Brain pericyte (primary cell): ENCODE measurements around the gene LRRFIP2.
"Not testable (repeated sequence)": the region's sequence is repeated elsewhere in the genome, so short reads cannot be mapped to it uniquely, and the experiment has no call there.

Experiments
- DNase-seq: peaks from one replicate; pipeline ENCODE4 v3.0.0-alpha.2; 2012; ENCODE audit warnings: low read depth, low spot score

LRRFIP2 gene

DNA sequence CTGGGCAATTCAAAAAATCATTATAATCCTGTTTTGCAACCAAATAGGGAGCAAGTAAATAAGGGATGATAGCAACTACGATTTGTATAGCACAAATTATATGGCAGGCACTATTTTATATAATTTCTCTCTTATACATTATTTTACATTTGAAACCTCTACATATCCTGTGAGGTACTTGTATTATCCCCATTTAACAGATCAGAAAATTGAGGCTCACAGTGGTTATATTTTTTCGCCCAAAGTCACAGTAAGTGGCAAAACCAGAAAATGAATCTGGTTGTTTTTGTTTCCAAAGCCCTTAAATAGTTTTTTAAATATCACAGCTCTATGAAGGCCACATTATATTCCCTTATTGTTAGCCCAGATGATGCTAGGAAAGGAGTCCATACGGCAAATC is 106.8 kb downstream of the LRRFIP2 start:
- DNase-seq: no peak

DNA sequence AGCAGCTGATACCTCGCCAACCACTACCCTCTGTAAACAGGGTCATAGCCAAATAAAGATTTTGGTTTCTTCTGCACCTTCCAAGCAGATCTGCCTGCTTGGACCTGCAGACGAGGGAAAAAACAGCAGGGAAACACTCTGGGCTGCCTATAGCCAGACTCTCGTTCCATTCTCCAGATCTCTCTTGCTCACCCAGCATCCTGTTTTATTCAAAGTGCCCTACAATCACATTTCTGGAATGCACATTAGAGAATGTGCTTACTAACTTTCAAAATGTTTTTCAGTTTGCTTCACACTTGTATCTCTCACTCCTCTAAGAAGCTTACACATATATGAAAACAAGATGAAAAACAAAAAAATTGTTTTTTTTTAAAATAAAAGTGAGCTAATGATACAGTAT is 109.6 kb downstream of the LRRFIP2 start:
- no peak for DNase-seq

DNA sequence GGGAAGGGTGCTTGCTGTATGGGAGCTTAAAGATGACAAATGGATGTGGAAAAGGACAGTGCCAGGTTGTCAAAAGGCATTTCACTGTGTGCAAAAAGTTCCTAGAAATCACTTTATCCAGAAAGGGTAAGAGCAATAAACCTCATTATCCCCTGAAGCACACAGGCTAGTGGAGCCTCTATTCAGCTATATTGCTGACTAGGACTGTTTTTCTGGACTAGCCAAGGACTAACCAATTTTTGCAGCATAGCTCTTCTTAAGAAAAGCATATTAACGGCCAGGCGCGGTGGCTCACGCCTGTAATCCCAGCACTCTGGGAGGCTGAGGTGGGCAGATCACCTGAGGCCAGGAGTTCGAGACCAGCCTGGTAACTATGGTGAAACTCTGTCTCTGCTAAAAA is 116.3 kb downstream of the LRRFIP2 start:
- DNase-seq: no peak

DNA sequence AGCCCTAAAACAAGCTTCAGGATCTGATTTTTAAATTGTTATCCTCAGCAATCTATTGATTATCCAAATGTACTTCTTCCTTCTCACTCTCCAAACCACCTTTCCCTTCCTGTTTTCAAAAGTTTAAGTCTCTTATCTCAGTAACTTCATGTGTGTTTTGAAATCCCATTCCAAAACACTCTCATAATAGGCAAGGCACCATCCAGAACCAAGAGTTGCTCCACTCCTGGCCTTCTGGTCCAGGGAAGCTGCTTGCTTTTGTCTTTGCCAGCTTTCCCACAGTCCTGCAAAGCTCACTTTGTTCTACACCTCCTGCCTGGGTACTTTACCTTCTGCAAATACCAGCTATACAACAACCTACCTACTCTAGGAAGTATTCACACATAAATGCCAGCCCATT is 117.6 kb downstream of the LRRFIP2 start:
- no peak for DNase-seq

DNA sequence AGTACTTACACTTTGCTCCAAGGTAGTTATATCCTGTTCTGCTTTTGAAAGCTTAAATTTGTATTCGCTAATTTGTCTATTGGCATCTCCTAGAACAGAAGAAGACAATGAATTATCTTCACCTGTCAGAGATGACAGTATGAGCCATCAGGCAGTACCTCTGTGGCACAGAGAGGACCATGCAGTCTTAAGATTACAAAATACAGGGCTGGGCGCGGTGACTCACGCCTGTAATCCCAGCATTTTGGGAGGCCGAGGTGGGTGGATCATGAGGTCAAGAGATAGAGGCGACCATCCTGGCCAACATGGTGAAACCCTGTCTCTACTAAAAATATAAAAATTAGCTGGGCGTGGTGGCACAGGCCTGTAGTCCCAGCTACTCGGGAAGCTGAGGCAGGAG is 119.3 kb downstream of the LRRFIP2 start:
- not testable (repeated sequence) for DNase-seq

DNA sequence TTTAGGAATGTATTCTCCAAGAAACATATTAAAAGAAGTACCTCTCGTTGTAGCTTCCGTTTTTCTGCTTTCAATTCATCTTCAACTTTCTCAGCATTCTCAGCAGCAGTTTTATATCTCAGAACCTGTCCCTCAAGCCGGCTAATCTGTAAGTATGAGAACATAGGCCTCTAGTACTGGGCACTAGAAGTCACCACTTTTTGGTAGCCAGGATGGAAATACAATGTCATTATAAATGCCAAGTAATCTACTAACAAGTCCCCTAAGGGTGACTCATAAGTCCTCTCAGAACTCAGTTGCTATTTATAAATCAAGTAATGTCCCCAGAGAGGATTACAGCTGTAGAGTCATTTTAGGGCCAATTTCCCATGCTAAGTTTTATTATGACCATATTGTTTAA is 120.0 kb downstream of the LRRFIP2 start:
- DNase-seq: peak; percentile 21

DNA sequence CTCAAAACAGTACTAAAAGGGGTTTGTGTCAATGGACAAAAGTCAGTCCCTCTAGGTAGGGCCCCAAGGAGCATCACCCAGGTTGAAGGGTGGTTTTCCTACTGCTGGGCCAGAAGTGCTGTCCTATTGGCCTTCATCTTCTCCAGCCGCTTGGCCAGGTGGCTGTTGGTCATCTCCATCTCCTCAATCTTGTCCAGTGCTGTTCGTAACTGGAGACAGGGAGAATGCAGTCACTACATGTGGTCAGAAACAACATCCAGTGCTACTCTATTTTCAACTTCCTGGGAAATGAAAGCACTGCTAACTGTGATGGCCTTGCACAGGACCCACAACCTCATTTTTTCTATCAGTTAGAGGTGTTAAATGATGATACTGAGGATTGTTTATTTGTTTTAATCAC is 120.6 kb downstream of the LRRFIP2 start:
- no peak for DNase-seq

DNA sequence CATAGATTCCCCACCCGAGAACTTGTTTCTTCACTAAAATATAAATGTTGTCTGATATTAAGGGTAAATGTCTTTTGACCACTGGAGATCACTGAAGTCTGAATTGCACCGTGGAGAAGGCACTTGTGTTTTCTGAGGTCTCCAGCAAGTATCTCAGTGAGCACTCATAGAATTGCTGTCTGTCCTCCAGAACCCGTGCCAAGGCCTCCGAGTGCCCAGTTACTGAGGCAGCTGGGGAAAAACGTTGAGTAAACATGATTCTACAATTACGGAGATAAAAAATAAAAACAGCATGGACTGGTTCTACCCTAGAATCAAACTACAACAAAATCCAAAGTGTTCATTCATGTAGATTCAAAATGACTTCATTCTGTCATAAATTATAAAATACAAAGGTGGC is 121.0 kb downstream of the LRRFIP2 start:
- no peak for DNase-seq

DNA sequence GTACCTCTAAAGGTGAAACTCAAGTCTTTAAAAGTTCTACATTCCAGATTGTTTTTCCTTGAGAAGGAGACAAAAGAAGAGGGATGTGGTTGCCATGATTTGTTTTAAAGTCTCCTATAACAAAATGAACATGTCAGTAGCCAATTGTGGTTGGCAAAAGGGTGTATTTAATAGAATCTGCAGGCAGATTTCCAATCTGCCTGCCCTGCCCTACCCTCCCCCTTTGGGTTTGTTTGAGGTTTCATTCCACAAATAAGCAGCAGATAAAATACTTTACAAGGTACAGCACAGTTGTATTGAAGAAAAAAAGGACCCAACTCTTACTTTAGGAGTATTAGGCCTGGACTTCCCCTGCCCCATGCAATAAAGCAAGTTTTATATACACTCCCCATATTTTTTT is 121.5 kb downstream of the LRRFIP2 start:
- no peak for DNase-seq

DNA sequence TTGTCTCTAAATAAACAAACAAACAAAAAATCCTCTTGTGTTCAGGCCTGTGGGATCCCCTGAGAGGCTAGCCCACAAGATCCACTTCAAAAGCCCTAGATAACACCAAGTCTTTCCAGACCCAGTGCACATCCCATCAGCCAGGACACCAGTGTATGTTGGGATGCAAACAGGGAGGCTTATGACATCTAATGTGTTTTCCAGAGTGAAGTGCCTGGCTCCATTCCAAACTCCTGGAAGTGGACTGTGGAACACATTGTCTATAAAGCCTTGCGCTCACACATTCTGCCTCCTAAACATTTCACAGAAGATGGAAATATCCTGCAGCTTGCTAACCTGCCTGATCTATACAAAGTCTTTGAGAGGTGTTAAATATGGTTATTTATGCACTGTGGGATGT is 124.1 kb downstream of the LRRFIP2 start:
- no peak for DNase-seq

DNA sequence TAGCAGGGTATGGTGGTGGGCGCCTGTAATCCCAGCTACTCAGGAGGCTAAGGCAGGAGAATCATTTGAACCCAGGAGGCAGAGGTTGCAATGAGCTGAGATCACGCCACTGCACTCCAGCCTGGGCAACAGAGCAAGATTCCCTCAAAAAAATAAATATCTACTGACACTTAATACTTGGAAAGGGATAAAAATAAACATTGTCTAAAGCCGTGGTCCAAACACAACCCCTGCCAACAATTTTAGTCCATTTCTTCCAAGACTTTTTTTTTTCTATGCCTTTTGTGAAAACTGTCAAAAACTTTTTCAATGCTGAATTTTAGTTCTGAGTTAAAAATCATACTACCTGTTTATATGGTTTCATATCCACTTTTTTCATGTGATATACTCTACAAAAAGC is 131.7 kb downstream of the LRRFIP2 start:
- DNase-seq: not testable (repeated sequence)

DNA sequence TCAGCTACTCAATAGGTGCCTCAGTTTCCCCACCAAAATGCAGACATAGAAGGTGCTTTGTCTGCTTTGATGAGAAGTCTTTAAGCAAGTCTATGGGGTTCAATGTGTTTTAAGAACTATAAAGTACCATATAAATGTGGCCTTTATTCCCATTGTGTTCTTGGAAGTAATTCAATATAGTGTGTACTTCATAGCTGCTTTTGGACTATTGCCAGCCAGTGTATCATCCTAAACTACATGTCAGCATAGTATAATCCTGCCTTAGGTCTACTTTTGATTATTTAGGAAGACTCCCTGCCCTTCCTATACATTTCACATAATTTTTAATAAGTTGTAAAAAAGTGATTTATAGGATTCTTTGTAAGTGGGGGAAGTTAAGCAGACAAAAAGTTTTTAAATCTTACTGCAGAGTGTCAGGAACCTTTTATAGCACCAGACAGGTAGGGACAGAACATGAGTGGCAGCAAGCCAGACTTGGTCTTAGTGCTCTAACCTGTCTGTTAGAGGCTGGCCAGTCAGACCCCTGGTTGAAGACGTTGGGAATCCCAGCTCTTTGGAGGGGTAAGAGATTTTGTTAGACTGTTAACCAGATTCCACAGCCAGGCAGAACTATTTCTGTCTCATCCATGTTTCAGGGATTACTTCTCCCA is 132.7 kb downstream of the LRRFIP2 start:
- no peak for DNase-seq

DNA sequence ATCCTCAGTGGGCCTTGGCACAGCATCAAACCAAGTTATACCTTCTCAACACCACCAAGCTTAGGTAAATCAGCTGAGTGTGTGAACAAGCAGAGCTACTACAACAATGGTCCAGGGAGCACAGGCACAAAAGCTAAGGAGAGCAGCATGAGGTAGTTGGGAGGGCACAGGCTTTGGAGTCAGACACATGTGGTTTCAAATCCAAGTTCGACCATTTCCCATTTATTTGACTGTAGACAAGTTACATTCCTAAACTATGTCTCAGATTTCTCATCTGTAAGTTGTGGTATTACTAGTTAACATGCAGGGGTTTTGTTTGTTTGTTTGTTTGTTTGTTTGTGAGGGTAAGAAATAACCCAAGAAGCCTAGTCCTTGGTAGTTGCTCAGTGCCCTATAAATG is 134.2 kb downstream of the LRRFIP2 start:
- no peak for DNase-seq

DNA sequence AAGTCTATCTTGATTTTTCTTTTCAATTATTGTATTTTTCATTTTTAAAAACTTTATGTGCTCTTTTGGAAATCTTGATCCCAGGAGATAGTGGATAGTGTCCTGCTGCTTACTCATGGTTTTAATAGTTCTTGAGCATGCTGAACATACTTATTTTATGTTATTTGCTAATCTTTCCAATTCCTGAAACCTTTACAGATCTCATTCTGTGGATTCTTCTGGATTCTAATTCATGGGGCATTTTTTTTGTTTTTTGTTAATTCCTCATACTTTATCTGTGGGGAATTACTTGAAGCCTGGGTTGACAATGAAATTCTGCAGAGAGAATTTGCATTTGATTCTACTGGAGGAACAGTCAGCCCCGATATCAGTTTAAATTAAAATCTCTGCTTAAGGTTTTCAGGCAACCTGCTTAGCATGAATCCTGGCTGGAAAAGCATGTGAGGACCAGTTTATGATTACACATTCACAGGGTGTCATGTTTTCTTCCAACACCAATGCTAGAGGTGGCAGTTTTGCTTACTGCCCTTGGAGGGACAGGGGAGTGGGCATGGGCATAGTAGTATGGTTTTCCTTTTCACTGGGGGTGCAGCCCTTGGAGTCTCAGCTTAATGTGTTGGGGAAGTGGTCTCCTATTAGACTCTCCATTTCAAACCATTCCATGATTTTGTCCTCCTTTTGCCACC is 135.1 kb downstream of the LRRFIP2 start:
- no peak for DNase-seq

DNA sequence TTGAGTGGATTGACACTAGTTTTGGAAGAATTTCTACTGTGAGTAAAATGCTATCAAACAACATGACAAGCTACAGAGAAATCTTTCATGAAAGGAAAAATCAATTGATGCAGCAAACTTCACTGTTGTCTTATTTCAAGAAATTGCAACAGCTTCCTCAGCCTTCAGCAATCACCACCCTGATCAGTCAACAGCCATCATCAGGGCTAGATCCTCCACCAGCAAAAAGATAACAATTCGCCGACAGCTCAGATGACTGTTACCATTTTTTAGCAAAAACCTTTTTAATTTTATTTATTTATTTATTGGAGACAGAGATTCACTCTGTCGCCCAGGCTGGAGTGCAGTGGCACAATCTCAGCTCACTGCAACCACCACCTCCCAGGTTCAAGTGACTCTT is 137.0 kb downstream of the LRRFIP2 start:
- no peak for DNase-seq

DNA sequence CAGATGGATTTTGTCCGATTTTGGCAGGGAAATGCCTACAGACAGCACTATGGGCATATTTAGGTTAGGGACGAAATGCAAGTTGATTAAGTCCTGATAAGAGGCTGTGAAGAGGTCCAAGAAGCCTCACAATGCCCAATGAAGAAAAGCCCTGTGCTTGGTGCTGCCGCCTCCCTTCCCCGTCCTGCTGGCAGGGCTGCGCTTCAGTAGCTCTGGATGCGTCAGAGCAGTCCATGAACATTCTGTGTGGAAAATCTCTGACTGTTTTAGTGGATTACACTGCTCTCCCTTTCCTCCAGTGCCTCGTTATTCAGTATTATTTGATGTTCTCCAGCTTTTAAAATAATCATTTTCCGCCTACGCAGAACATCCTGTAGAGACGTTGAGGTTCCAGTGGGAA is 141.4 kb downstream of the LRRFIP2 start:
- no peak for DNase-seq

DNA sequence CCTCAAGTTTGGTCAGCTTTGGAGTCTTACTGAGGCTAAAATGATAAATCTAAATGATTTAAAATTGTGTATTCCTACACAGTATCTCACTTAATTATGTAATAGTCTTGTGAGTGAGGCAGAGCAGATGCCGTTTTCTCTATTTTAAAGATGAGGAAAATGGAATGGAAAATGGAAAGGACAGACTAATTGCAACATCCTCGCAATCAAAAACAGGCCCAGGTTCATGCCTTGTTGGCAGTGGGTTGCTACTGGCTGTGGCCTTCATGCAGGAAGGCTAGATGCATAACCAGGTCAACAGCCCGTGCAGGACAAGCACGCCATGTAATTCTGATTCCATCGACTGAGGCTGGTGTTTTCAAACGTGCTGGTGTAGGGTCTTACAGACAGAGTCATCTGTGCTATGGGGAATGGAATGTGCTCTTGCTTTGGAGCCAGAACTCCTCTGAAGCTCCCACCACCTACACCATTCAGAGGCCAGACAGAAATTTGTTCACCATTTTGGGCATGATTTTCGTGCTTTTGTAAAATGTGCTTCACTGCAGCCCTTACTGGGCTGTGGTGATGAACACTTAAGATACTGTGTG is 143.2 kb downstream of the LRRFIP2 start:
- no peak for DNase-seq

DNA sequence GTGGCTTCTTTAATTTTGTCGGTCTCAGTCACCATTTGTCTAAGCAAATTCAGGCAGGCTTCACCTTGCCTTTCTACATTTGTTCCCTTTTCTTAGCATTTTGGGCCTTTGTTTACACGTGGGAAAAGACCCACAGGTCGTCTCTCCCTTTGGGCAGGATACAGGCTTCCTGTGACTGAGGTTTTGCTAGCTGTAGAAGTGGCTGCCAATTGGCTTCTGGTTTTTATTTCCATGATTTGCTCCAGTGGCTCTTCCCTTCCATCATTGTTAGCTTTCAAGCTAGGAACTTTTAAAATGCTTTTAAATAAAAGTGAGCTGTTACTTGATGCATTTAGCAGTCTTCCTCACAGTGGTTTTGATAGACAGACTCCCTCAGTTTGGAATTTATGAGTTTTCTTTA is 143.8 kb downstream of the LRRFIP2 start:
- no peak for DNase-seq

DNA sequence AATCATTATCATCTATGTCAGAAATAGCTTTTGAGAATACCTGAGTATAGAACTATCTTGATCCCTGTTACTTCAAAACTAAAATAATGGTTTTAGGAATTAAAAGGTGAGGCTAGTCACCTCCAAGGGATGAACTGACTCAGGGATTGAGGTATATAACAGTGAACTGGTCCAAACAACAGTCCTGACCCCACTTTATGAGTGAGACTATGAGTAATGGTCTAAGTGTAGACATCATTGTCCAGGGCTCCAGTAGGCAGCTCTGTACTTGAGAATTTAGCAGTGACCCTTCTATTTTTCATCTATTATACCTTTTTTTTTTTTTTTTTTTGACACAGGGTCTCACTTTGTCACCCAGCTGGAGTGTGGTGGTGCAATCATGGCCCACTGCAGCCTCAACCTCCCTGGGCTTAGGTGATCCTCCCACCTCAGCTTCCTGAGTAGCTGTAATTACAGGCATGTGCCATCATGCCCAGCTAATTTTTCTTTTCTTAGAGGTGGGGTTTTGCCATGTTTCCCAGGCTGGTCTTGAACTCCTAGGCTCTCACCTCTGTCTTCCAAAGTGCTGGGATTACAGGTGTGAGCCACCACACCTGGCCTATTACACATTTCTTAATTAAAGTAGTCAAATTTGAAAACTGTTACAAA is 144.7 kb downstream of the LRRFIP2 start:
- DNase-seq: no peak

DNA sequence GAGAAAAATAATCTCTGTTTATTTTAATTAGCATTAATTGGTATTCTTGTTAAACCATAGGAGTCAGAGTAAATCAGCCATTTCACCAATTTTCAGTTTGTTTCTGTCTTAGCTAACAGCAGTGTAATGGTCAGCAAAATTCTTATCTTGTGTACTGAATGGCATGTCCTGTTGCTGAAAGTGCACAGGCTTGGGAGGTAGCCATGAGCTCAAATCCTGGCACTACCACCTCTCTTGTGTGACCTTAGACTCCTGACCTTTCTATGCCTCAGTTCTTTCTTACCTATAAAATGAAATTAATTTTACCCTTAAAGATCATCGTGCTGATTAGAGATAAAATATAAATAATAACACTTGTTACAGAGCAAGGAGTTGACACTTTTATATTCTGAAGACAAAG is 145.3 kb downstream of the LRRFIP2 start:
- no peak for DNase-seq

DNA sequence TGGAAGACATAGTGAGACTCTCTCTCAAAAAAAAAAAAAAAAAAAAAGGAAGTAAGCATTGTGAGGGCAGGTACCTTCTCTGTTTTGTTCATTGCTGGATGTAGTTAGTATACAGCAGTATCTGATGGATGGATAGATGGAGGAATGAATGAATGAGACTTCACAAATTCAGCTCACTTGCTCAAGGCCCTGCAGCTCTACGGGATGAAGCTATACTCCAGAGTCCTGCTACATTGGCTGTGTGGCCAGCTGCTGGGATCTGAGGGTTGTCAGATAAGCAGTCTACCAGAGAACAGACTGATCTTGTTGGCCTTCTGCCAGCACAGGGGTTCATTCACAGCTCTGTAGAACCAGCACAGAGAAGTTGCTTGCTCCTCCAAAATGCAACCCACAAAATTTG is 146.1 kb downstream of the LRRFIP2 start:
- no peak for DNase-seq

DNA sequence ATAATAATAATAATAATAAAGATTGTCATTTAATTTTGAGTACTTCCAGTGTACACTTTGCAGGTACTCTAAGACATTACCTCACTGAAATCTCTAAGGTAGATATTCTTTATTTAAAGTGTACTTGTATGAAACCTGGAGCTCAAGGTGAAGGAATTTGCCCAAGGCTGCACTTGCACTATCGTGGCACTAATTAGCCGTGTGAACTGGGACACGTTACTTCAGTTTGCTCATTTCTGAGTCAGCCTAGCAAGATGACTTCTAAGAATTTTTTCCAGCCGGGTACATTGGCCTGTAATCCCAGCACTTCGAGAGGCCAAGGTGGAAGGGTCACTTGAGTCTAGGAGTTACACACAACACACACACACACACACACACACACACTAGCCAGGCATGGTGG is 147.5 kb downstream of the LRRFIP2 start:
- DNase-seq: no peak
